Measurements from ENCODE around the gene SAMD4A.

SAMD4A gene

GRCh38 chr14:54708982-54709381 lies 142.1 kb downstream of the SAMD4A start:
- no peak for DNase-seq

GRCh38 chr14:54709444-54709843 lies 142.5 kb downstream of the SAMD4A start:
- no peak for DNase-seq

- no peak for DNase-seq
Observed at GRCh38 chr14:54709867-54710266, 142.9 kb downstream of the SAMD4A start.

- no peak for DNase-seq
Observed at GRCh38 chr14:54711312-54711711, 144.4 kb downstream of the SAMD4A start.

GRCh38 chr14:54711812-54712464 lies 145.0 kb downstream of the SAMD4A start:
- no peak for DNase-seq

- DNase-seq, result no peak
Observed at GRCh38 chr14:54712465-54713200, 145.7 kb downstream of the SAMD4A start.

GRCh38 chr14:54713379-54713778 lies 146.5 kb downstream of the SAMD4A start:
- DNase-seq, result no peak

- DNase-seq, result no peak
Observed at GRCh38 chr14:54715239-54715638, 148.3 kb downstream of the SAMD4A start.

- DNase-seq, result no peak
Observed at GRCh38 chr14:54715811-54716210, 148.9 kb downstream of the SAMD4A start.

- no peak for DNase-seq
Observed at GRCh38 chr14:54716862-54717261, 149.9 kb downstream of the SAMD4A start.

GRCh38 chr14:54718046-54718445 lies 151.1 kb downstream of the SAMD4A start:
- DNase-seq, result no peak

GRCh38 chr14:54719406-54719805 lies 152.5 kb downstream of the SAMD4A start:
- DNase-seq, result no peak

- no peak for DNase-seq
Observed at GRCh38 chr14:54722791-54723432, 156.0 kb downstream of the SAMD4A start.

GRCh38 chr14:54724123-54724522 lies 157.2 kb downstream of the SAMD4A start:
- DNase-seq, result no peak

- no peak for DNase-seq
Observed at GRCh38 chr14:54724676-54725325, 157.9 kb downstream of the SAMD4A start.

- no peak for DNase-seq
Observed at GRCh38 chr14:54725998-54726397, 159.1 kb downstream of the SAMD4A start.

GRCh38 chr14:54727929-54728328 lies 161.0 kb downstream of the SAMD4A start:
- DNase-seq, result no peak

- DNase-seq, result no peak
Observed at GRCh38 chr14:54728700-54729527, 162.0 kb downstream of the SAMD4A start.

GRCh38 chr14:54730156-54730961 lies 163.4 kb downstream of the SAMD4A start:
- peak in 1 of 2 experiments; percentile 4 for DNase-seq

- DNase-seq, result no peak
Observed at GRCh38 chr14:54734966-54735365, 168.0 kb downstream of the SAMD4A start.

GRCh38 chr14:54735424-54735823 lies 168.5 kb downstream of the SAMD4A start:
- no peak for DNase-seq
